AG04450 (cell line): ENCODE results near the gene INTS3. TPM values are rescaled to one million over a fixed set of nuclear protein-coding genes. Genes with fewer than 3 reads are reported as not detected.

Experiments used
- CTCF ChIA-PET: fragments of 300-600, 350-600 bp; formaldehyde crosslinking; extraction: SDS; loops from one replicate; lab custom pipeline; 2022; ENCODE audit warnings: antibody characterized with exemption, inconsistent platforms; lab: Charles Lee
- POLR2A ChIA-PET: fragments of 350-600 bp; formaldehyde crosslinking; extraction: SDS; loops from one replicate; lab custom pipeline; 2021; ENCODE audit warnings: antibody characterized with exemption, inconsistent platforms; lab: Yijun Ruan, JAX
- DNase-seq: peaks from one replicate; pipeline ENCODE4 v3.0.0-alpha.2; 2011; ENCODE audit warnings: low read depth, low spot score
- H3K27ac ChIP-seq: one replicate; pipeline ENCODE4 v1.5.1; 2012; ENCODE audit warnings: low read depth, low read length, control low read depth
- H3K27me3 ChIP-seq: one replicate; pipeline ENCODE4 v1.6.0; 2012; ENCODE audit warnings: low read length; ENCODE audit not compliant: control insufficient read depth, insufficient read depth
- H3K4me3 ChIP-seq: 2 replicates; pipeline ENCODE4 v1.5.1; 2011; ENCODE audit warnings: mild to moderate bottlenecking, low read depth, low read length, control low read depth
- H3K9me3 ChIP-seq: 2 replicates; pipeline ENCODE4 v1.5.1; 2012; ENCODE audit warnings: low read length; ENCODE audit not compliant: control insufficient read depth, insufficient read depth
- CTCF ChIP-seq: IDR thresholded peaks from 2 replicates; pipeline ENCODE4 v1.5.1; 2011; ENCODE audit warnings: low read depth, low read length, control low read depth, inconsistent platforms
- polyA plus RNA-seq: library from polyadenylated mRNA; depleted of rRNA; stranded (reverse); fragments of >200 nt; gene quantifications from 2 replicates; pipeline ENCODE4 v1.2.3, GENCODE V29; 2011

The INTS3 gene
- polyA plus RNA-seq, 1 experiment: 45.1 TPM

GRCh38 chr1:153776845-153777370 is 49.1 kb downstream of the INTS3 start:
- TF ChIP-seq CTCF: no peak
- ChIA-PET POLR2A (no interaction called here), CTCF (interaction anchor here (0.6 kb wide), 1 partner anchor 170 kb away, joined by 4 read pairs; the partner anchor contains the start of gene DENND4B)
- no peak overlapping the region for H3K27ac ChIP-seq
- H3K4me3 ChIP-seq: no peak overlapping the region
- no peaks in the 10 kb centered on the region for H3K27me3 ChIP-seq
- DNase-seq: no peak
- no peaks in the 10 kb centered on the region; the same call in 1 of the 2 replicates for H3K9me3 ChIP-seq

- H3K9me3 ChIP-seq: no peaks in the 10 kb centered on the region; the same call in 1 of the 2 replicates
- no peak overlapping the region for H3K27ac ChIP-seq
- TF ChIP-seq CTCF: no peak
- POLR2A ChIA-PET: no interaction called here
- CTCF ChIA-PET: no interaction called here
- H3K4me3 ChIP-seq: no peak overlapping the region
- H3K27me3 ChIP-seq: no peaks in the 10 kb centered on the region
- DNase-seq: no peak
Observed at GRCh38 chr1:153777648-153778047, 49.8 kb downstream of the INTS3 start.

- TF ChIP-seq CTCF: no peak
- H3K27me3 ChIP-seq: no peaks in the 10 kb centered on the region
- H3K9me3 ChIP-seq: no peaks in the 10 kb centered on the region; the same call in 1 of the 2 replicates
- ChIA-PET CTCF (no interaction called here), POLR2A (no interaction called here)
- no peak for DNase-seq
- H3K27ac ChIP-seq: no peak overlapping the region
- H3K4me3 ChIP-seq: no peak overlapping the region
Observed at GRCh38 chr1:153778051-153778823, 50.4 kb downstream of the INTS3 start.

GRCh38 chr1:153778824-153779519 is 51.1 kb downstream of the INTS3 start:
- ChIA-PET CTCF (no interaction called here), POLR2A (interaction anchor here (0.6 kb wide), 1 partner anchor 187 kb away, joined by 3 read pairs; no protein-coding TSS in a partner anchor)
- Histone ChIP-seq H3K27ac (peak overlapping the region; percentile 2), H3K9me3 (no peaks in the 10 kb centered on the region; the same call in 1 of the 2 replicates), H3K4me3 (no peak overlapping the region), H3K27me3 (no peaks in the 10 kb centered on the region)
- no peak for DNase-seq
- TF ChIP-seq CTCF: no peak
